Gastroesophageal sphincter (tissue), 4 donors: ENCODE measurements around the gene FBXO30. TPM values are rescaled to one million over a fixed set of nuclear protein-coding genes. Genes with fewer than 3 reads are reported as not detected.
A peak's percentile ranks its signal among the peaks of the same experiment; 100 is the strongest.

Experiments used
- ATAC-seq: fragments of 150-250 bp; one replicate; pipeline ENCODE4 v1.9.1; 2016; ENCODE audit warnings: mild to moderate bottlenecking, moderate library complexity
- H3K27ac ChIP-seq, 4 donors: fragments of 200-600 bp; sonication (generic) in 3 of 4; 1 replicate in 3 of 4; 2 replicates in 1 of 4; pipeline ENCODE4 v1.5.1; 2016 to 2019
- H3K27me3 ChIP-seq: fragments of 200-600 bp; sonication (generic); one replicate; pipeline ENCODE4 v1.5.1; 2019
- H3K36me3 ChIP-seq, 2 donors: fragments of 200-600 bp; sonication (generic); one replicate each; pipeline ENCODE4 v1.5.1; 2019; ENCODE audit warnings: control low read depth in 1 of 2
- H3K4me1 ChIP-seq, 3 donors: fragments of 200-600 bp; sonication (generic); 1 replicate in 2 of 3; 2 replicates in 1 of 3; pipeline ENCODE4 v1.5.1; 2016 to 2019; ENCODE audit warnings: control low read depth in 2 of 3
- H3K4me3 ChIP-seq, 2 donors: fragments of 200-600 bp; sonication (generic); one replicate each; pipeline ENCODE4 v1.5.1; 2019; ENCODE audit warnings: mild to moderate bottlenecking in 1 of 2, moderate library complexity in 1 of 2
- H3K9me3 ChIP-seq, 3 donors: fragments of 200-600 bp; sonication (generic); one replicate each; pipeline ENCODE4 v1.5.1; 2017 to 2019; ENCODE audit warnings: control low read depth in 2 of 3
- EP300 ChIP-seq: sonication (generic); formaldehyde crosslinking; IDR thresholded peaks from one replicate; pipeline ENCODE4 v1.6.1; 2017; ENCODE audit warnings: antibody characterized with exemption, mild to moderate bottlenecking
- POLR2A ChIP-seq, 2 donors: fragments of 450-650 bp; IDR thresholded peaks; one replicate each; pipeline ENCODE4 v1.6.1; 2017; ENCODE audit warnings: antibody characterized with exemption in 2 of 2, mild to moderate bottlenecking in 2 of 2, moderate library complexity in 1 of 2
- POLR2AphosphoS5 ChIP-seq: sonication (generic); formaldehyde crosslinking; IDR thresholded peaks from one replicate; pipeline ENCODE4 v1.6.1; 2017; ENCODE audit warnings: antibody characterized with exemption
- WGBS, 2 donors: methylation state at CpG; one replicate each; pipeline ENCODE4 v1.1.5; 2018; ENCODE audit warnings: low coverage in 1 of 2; 5-methylcytosine and 5-hydroxymethylcytosine counted together
- total RNA-seq, 4 donors: library from RNA; depleted of rRNA; stranded (reverse); fragments of >200 nt; gene quantifications; one replicate each; pipeline ENCODE4 v1.1.0, GENCODE V29; 2016
- TF ChIP-seq, protein P1 (sequence below), 4 experiments: fragments of 200-600 bp in 2 of 4; fragments of 450-650 bp in 2 of 4; sonication (generic) in 1 of 4; IDR thresholded peaks; one replicate each; pipeline ENCODE4 v1.5.1; 2017 to 2019; ENCODE audit warnings: antibody characterized with exemption in 4 of 4, mild to moderate bottlenecking in 2 of 4, moderate library complexity in 2 of 4

FBXO30 gene
- 100 to 1,000 TPM in 1 of 4 donors, 10 to 100 TPM in 3; 47.7 to 102 (median 63.1) TPM for total RNA-seq

- H3K4me3 ChIP-seq, result peak within 1 kb of the TSS; percentile 82 to 88
- H3K36me3 ChIP-seq, result no peaks in the 10 kb centered on the region
- H3K9me3 ChIP-seq, result no peaks in the 10 kb centered on the region
- WGBS, 2 donors, result 0 to 1% methylated on average over 6 to 15 of the region's 88 CpGs
- peaks cover 0 to 43% (median 0%) of the 10 kb centered on the region in 3 donors for H3K4me1 ChIP-seq
- peak within 1 kb of the TSS; percentile 88 to 97 (median 94) for H3K27ac ChIP-seq
- TF ChIP-seq, protein P1, sequence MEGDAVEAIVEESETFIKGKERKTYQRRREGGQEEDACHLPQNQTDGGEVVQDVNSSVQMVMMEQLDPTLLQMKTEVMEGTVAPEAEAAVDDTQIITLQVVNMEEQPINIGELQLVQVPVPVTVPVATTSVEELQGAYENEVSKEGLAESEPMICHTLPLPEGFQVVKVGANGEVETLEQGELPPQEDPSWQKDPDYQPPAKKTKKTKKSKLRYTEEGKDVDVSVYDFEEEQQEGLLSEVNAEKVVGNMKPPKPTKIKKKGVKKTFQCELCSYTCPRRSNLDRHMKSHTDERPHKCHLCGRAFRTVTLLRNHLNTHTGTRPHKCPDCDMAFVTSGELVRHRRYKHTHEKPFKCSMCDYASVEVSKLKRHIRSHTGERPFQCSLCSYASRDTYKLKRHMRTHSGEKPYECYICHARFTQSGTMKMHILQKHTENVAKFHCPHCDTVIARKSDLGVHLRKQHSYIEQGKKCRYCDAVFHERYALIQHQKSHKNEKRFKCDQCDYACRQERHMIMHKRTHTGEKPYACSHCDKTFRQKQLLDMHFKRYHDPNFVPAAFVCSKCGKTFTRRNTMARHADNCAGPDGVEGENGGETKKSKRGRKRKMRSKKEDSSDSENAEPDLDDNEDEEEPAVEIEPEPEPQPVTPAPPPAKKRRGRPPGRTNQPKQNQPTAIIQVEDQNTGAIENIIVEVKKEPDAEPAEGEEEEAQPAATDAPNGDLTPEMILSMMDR (IDR thresholded peaks at IDR 0.05), result peak in 3 of 4 experiments; percentile 32 to 58 (median 43)
- TF ChIP-seq POLR2AphosphoS5 (peak; percentile 74), EP300 (no peak), POLR2A (IDR thresholded peaks at IDR 0.05) (peak; percentile 79 to 87)
- ATAC-seq, result peak; percentile 90
- H3K27me3 ChIP-seq, result no peaks in the 10 kb centered on the region
Observed at GRCh38 chr6:145814501-145815308, at the start of gene FBXO30. TSS of gene FBXO30 (minus strand) at chr6:145814795. CDS start at chr6:145806405, 8,390 bp downstream.

- Histone ChIP-seq H3K27ac (no peak overlapping the region), H3K4me1 (peaks cover 0 to 25% (median 0%) of the 10 kb centered on the region in 3 donors), H3K36me3 (no peaks in the 10 kb centered on the region), H3K9me3 (peaks cover 0 to 8% (median 0%) of the 10 kb centered on the region in 3 donors), H3K4me3 (no peak overlapping the region), H3K27me3 (no peaks in the 10 kb centered on the region)
- TF ChIP-seq, protein P1 (IDR thresholded peaks at IDR 0.05), result no peak
- no peak for TF ChIP-seq POLR2AphosphoS5
- TF ChIP-seq POLR2A (IDR thresholded peaks at IDR 0.05), result no peak
- TF ChIP-seq EP300, result no peak
- WGBS, 2 donors, result 80 to 84% methylated on average over 1 to 2 of the region's 2 CpGs
- no peak for ATAC-seq
Observed at GRCh38 chr6:145863988-145864616, 49.5 kb upstream of the FBXO30 start.

GRCh38 chr6:145863366-145863765 is 48.8 kb upstream of the FBXO30 start:
- no peak for ATAC-seq
- H3K4me1 ChIP-seq, result peaks cover 0 to 25% (median 0%) of the 10 kb centered on the region in 3 donors
- H3K4me3 ChIP-seq, result no peak overlapping the region
- 67 to 100% methylated on average over 1 of the region's 1 CpG for WGBS, 2 donors
- peaks cover 0 to 8% (median 0%) of the 10 kb centered on the region in 3 donors for H3K9me3 ChIP-seq
- H3K27me3 ChIP-seq, result no peaks in the 10 kb centered on the region
- TF ChIP-seq, protein P1 (IDR thresholded peaks at IDR 0.05), result no peak
- TF ChIP-seq POLR2AphosphoS5, result no peak
- no peak for TF ChIP-seq POLR2A (IDR thresholded peaks at IDR 0.05)
- no peak for TF ChIP-seq EP300
- no peak overlapping the region for H3K27ac ChIP-seq
- no peaks in the 10 kb centered on the region for H3K36me3 ChIP-seq

DNA sequence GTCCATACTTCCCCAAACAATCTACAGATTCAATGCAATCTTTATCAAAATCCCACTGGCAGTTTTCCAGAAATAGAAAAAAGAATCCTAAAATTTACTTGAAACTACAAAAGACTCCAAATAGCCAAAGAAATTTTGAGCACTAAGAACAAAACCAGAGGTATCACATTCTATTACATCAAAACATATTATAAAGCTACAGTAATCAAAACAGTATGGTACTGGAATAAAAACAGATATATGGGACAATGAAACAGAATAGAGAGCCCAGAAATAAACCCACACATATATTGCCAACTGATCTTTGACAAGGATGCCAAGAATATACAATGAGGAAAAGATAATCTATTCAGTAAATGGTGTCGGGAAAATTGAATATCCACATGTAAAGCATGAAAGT is 46.0 kb upstream of the FBXO30 start:
- TF ChIP-seq, protein P1 (IDR thresholded peaks at IDR 0.05), result no peak
- no peak for TF ChIP-seq EP300
- no peak for TF ChIP-seq POLR2AphosphoS5
- TF ChIP-seq POLR2A (IDR thresholded peaks at IDR 0.05), result no peak
- 100% methylated on average over 1 of the region's 1 CpG for WGBS, 2 donors

More for the DNA sequence above, 46.0 kb upstream of the FBXO30 start:
- no peak overlapping the region for H3K4me3 ChIP-seq
- peaks cover 0 to 8% (median 0%) of the 10 kb centered on the region in 3 donors for H3K9me3 ChIP-seq
- H3K36me3 ChIP-seq, result no peaks in the 10 kb centered on the region
- H3K27ac ChIP-seq, result no peak overlapping the region
- no peaks in the 10 kb centered on the region for H3K27me3 ChIP-seq
- H3K4me1 ChIP-seq, result peaks cover 0 to 7% (median 0%) of the 10 kb centered on the region in 3 donors
- ATAC-seq, result no peak
